Skeletal muscle tissue (tissue), 4 donors: Measurements from ENCODE around the gene MDN1. TPM values are rescaled to one million over a fixed set of nuclear protein-coding genes. Genes with fewer than 3 reads are reported as not detected.

ENCODE experiments used
- H3K27ac ChIP-seq: one replicate; pipeline ENCODE4 v1.7.0; 2013; ENCODE audit warnings: mild to moderate bottlenecking, low read depth, low read length, inconsistent platforms
- H3K27me3 ChIP-seq, 3 donors: one replicate each; pipeline ENCODE4 v1.7.0; 2013; ENCODE audit warnings: low read length in 3 of 3; ENCODE audit not compliant: control insufficient read depth in 3 of 3, insufficient read depth in 3 of 3
- H3K36me3 ChIP-seq, 3 donors: one replicate each; pipeline ENCODE4 v1.7.0; 2013; ENCODE audit warnings: low read length in 3 of 3; ENCODE audit not compliant: control insufficient read depth in 3 of 3, insufficient read depth in 3 of 3
- H3K4me1 ChIP-seq, 3 donors: one replicate each; pipeline ENCODE4 v1.7.0; 2013; ENCODE audit warnings: low read length in 3 of 3, mild to moderate bottlenecking in 3 of 3; ENCODE audit not compliant: control insufficient read depth in 3 of 3, insufficient read depth in 3 of 3
- H3K4me3 ChIP-seq, 3 donors: one replicate each; pipeline ENCODE4 v1.7.0; 2013; ENCODE audit warnings: low read length in 3 of 3
- H3K9ac ChIP-seq, 3 donors: one replicate each; pipeline ENCODE4 v1.7.0; 2013; ENCODE audit warnings: low read length in 3 of 3, mild to moderate bottlenecking in 3 of 3, moderate library complexity in 2 of 3, low read depth in 1 of 3
- H3K9me3 ChIP-seq, 3 donors: one replicate each; pipeline ENCODE4 v1.7.0; 2013; ENCODE audit warnings: low read length in 3 of 3; ENCODE audit not compliant: control insufficient read depth in 3 of 3
- total RNA-seq: library from RNA; depleted of rRNA; stranded (reverse); fragments of >200 nt; gene quantifications from one replicate; pipeline ENCODE4 v1.2.3, GENCODE V29; 2014
- donor health status: Osteomylitis.

MDN1 gene
- total RNA-seq, 1 donor from 2014 or later, result 30.8 TPM

GRCh38 chr6:89689732-89690131 is 129.9 kb downstream of the MDN1 start:
- H3K9ac ChIP-seq, result no peak overlapping the region
- peaks cover 41 to 91% (median 70%) of the 10 kb centered on the region in 3 donors for H3K36me3 ChIP-seq
- H3K4me1 ChIP-seq, result peaks cover 0 to 4% (median 0%) of the 10 kb centered on the region in 3 donors
- H3K4me3 ChIP-seq, result peak overlapping the region in 1 of 3 donors; percentile 25
- H3K27me3 ChIP-seq, result no peaks in the 10 kb centered on the region
- no peaks in the 10 kb centered on the region for H3K9me3 ChIP-seq
- H3K27ac ChIP-seq, result no peak overlapping the region

- no peak overlapping the region for H3K4me3 ChIP-seq
- no peak overlapping the region for H3K9ac ChIP-seq
- H3K27me3 ChIP-seq, result no peaks in the 10 kb centered on the region
- H3K36me3 ChIP-seq, result peaks cover 47 to 91% (median 69%) of the 10 kb centered on the region in 3 donors
- H3K27ac ChIP-seq, result no peak overlapping the region
- H3K4me1 ChIP-seq, result peaks cover 0 to 4% (median 0%) of the 10 kb centered on the region in 3 donors
- no peaks in the 10 kb centered on the region for H3K9me3 ChIP-seq
Measured at GRCh38 chr6:89688328-89688727, 131.3 kb downstream of the MDN1 start.

- peaks cover 6 to 11% (median 6%) of the 10 kb centered on the region in 3 donors for H3K4me1 ChIP-seq
- no peak overlapping the region for H3K27ac ChIP-seq
- H3K9ac ChIP-seq, result no peak overlapping the region
- no peaks in the 10 kb centered on the region for H3K9me3 ChIP-seq
- H3K4me3 ChIP-seq, result no peak overlapping the region
- no peaks in the 10 kb centered on the region for H3K27me3 ChIP-seq
- peaks cover 39 to 79% (median 61%) of the 10 kb centered on the region in 3 donors for H3K36me3 ChIP-seq
Measured at GRCh38 chr6:89685311-89685710, 134.3 kb downstream of the MDN1 start.

- Histone ChIP-seq H3K9me3 (no peaks in the 10 kb centered on the region), H3K9ac (peak overlapping the region in 1 of 3 donors; percentile 7), H3K27ac (no peak overlapping the region), H3K27me3 (no peaks in the 10 kb centered on the region), H3K4me1 (peaks cover 3 to 21% (median 8%) of the 10 kb centered on the region in 3 donors), H3K4me3 (no peak overlapping the region), H3K36me3 (peaks cover 50 to 75% (median 65%) of the 10 kb centered on the region in 3 donors)
Measured at GRCh38 chr6:89682991-89683390, 136.6 kb downstream of the MDN1 start.

- no peak overlapping the region for H3K9ac ChIP-seq
- H3K4me1 ChIP-seq, result peaks cover 7 to 26% (median 14%) of the 10 kb centered on the region in 3 donors
- H3K27ac ChIP-seq, result no peak overlapping the region
- peaks cover 49 to 73% (median 65%) of the 10 kb centered on the region in 3 donors for H3K36me3 ChIP-seq
- no peaks in the 10 kb centered on the region for H3K9me3 ChIP-seq
- no peaks in the 10 kb centered on the region for H3K27me3 ChIP-seq
- H3K4me3 ChIP-seq, result no peak overlapping the region
Measured at GRCh38 chr6:89681983-89682564, 137.5 kb downstream of the MDN1 start.

GRCh38 chr6:89680551-89680950 is 139.0 kb downstream of the MDN1 start:
- Histone ChIP-seq H3K27me3 (no peaks in the 10 kb centered on the region), H3K4me1 (peaks cover 20 to 39% (median 27%) of the 10 kb centered on the region in 3 donors), H3K36me3 (peaks cover 39 to 68% (median 57%) of the 10 kb centered on the region in 3 donors), H3K9me3 (no peaks in the 10 kb centered on the region), H3K4me3 (peak overlapping the region in 2 of 3 donors; percentile 32 to 63), H3K9ac (peak overlapping the region in 2 of 3 donors; percentile 32 to 74), H3K27ac (peak overlapping the region; percentile 63)

- Histone ChIP-seq H3K27me3 (no peaks in the 10 kb centered on the region), H3K9ac (peak overlapping the region in 2 of 3 donors; percentile 32 to 74), H3K27ac (peak overlapping the region; percentile 63), H3K9me3 (no peaks in the 10 kb centered on the region), H3K4me1 (peaks cover 24 to 43% (median 31%) of the 10 kb centered on the region in 3 donors), H3K36me3 (peaks cover 39 to 68% (median 57%) of the 10 kb centered on the region in 3 donors), H3K4me3 (peak overlapping the region in 2 of 3 donors; percentile 32 to 63)
Measured at GRCh38 chr6:89680150-89680549, 139.4 kb downstream of the MDN1 start.

- H3K9ac ChIP-seq, result peak overlapping the region in 1 of 3 donors; percentile 74
- no peaks in the 10 kb centered on the region for H3K9me3 ChIP-seq
- H3K27me3 ChIP-seq, result no peaks in the 10 kb centered on the region
- no peak overlapping the region for H3K27ac ChIP-seq
- peaks cover 38 to 68% (median 57%) of the 10 kb centered on the region in 3 donors for H3K36me3 ChIP-seq
- H3K4me3 ChIP-seq, result peak overlapping the region in 1 of 3 donors; percentile 63
- peaks cover 26 to 49% (median 35%) of the 10 kb centered on the region in 3 donors for H3K4me1 ChIP-seq
Measured at GRCh38 chr6:89679215-89680120, 140.1 kb downstream of the MDN1 start.

- H3K4me1 ChIP-seq, result peaks cover 26 to 53% (median 35%) of the 10 kb centered on the region in 3 donors
- H3K9me3 ChIP-seq, result no peaks in the 10 kb centered on the region
- H3K27me3 ChIP-seq, result no peaks in the 10 kb centered on the region
- H3K9ac ChIP-seq, result no peak overlapping the region
- H3K4me3 ChIP-seq, result no peak overlapping the region
- H3K36me3 ChIP-seq, result peaks cover 39 to 68% (median 59%) of the 10 kb centered on the region in 3 donors
- no peak overlapping the region for H3K27ac ChIP-seq
Measured at GRCh38 chr6:89678531-89678930, 141.1 kb downstream of the MDN1 start.
